Chondrocyte (in vitro differentiated cells): ENCODE measurements around the gene PGAM5. TPM values are rescaled to one million over a fixed set of nuclear protein-coding genes. Genes with fewer than 3 reads are reported as not detected.

ENCODE experiments used
- DNase-seq: peaks from one replicate; pipeline ENCODE4 v3.0.0; 2021; ENCODE audit warnings: mixed read lengths, low spot score
- H3K27ac Mint-ChIP-seq: one replicate; pipeline ENCODE4 v1.8.0; 2021; ENCODE audit warnings: mild to moderate bottlenecking, moderate library complexity, mixed read lengths; ENCODE audit not compliant: unreplicated experiment
- H3K27me3 Mint-ChIP-seq: 2 replicates; pipeline ENCODE4 v1.8.0; 2021; ENCODE audit warnings: low read depth, mixed read lengths
- H3K36me3 Mint-ChIP-seq: 2 replicates; pipeline ENCODE4 v1.8.0; 2021; ENCODE audit warnings: low read depth, mixed read lengths
- H3K4me1 Mint-ChIP-seq: 2 replicates; pipeline ENCODE4 v1.8.0; 2021; ENCODE audit warnings: low read depth, mild to moderate bottlenecking, mixed read lengths
- H3K4me3 Mint-ChIP-seq: one replicate; pipeline ENCODE4 v1.8.0; 2021; ENCODE audit warnings: mild to moderate bottlenecking, moderate library complexity, mixed read lengths; ENCODE audit not compliant: unreplicated experiment
- H3K9me3 Mint-ChIP-seq: 2 replicates; pipeline ENCODE4 v1.8.0; 2021; ENCODE audit warnings: low read depth, mixed read lengths
- CTCF ChIP-seq: fragments of 200-600 bp; sonication (generic); IDR thresholded peaks from 2 replicates; pipeline ENCODE4 v1.5.0; 2021; ENCODE audit warnings: antibody characterized with exemption, mild to moderate bottlenecking, moderate library complexity
- total RNA-seq: library from RNA; stranded (reverse); gene quantifications from 3 replicates; pipeline ENCODE4 v1.2.1, GENCODE V29; 2021

PGAM5 gene
- total RNA-seq, 1 donor from 2014 or later, result 18.8 TPM

DNA sequence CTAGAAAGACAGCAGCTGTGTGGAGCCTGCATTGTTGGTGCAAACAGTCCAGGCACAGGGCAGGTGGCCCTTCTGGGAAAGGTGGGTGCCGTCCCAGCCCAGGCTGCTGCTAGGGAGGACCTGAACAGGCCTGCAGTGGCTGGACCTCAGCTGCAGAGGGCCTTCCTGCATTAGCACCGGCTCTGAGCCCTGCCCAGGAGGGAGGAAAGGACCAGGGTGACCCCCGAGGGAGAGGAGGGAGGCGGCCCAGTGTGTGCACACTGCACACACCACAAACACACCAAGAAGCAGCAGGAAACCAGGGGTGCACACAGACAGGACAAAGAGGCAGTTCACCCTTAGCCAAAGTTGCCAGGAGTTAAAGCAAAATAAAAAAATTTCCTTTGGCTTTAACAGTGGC is 8.0 kb upstream of the PGAM5 start:
- Mint-ChIP-seq H3K27ac (no peak overlapping the region), H3K4me3 (no peak overlapping the region), H3K4me1 (peaks cover 6% of the 10 kb centered on the region), H3K27me3 (no peaks in the 10 kb centered on the region), H3K36me3 (peaks cover 12% of the 10 kb centered on the region), H3K9me3 (no peaks in the 10 kb centered on the region)
- no peak for DNase-seq
- no peak for TF ChIP-seq CTCF

DNA sequence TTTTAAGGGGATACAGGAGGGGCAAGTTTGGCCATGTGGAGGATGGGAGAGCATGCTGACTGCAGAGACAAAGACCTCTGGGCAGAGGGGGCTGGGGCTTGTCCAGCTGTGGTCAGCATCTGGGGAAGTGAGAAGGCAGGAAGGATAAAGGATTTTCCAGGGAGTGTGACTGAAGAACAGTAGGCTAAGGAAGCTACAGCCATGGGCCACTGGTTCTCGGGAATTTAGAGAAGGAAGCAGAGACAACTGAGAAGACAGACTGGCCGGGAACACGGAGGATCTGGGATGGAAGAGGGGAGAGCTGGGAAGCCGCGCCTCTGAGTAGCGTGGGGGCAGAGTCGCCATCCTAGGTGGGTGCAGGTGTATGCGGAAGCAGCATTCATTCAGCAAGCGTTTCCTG is 7.0 kb upstream of the PGAM5 start:
- H3K27ac Mint-ChIP-seq, result no peak overlapping the region
- no peak overlapping the region for H3K4me3 Mint-ChIP-seq
- H3K36me3 Mint-ChIP-seq, result peaks cover 8% of the 10 kb centered on the region

DNA sequence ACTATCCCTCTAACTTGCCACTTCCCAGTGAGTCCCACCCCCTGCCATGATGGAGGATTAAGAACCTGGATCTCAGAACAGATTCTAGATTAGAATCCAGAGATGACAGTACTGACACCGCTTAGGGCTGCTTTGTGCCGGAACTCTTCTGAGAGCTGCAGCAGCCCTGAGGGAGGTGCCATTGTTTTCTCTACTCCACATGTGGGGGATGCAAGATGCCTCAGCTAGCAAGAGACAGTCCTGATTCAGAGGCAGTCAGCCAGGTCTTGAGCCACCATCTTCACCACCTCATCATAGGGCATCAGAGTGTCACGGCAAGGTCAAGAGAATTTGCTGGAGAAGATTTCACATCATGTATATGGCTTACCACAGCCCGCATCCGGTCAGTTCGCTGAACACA is 3.4 kb upstream of the PGAM5 start:
- H3K4me3 Mint-ChIP-seq, result no peak overlapping the region
- H3K4me1 Mint-ChIP-seq, result peaks cover 14% of the 10 kb centered on the region

More for the DNA sequence above, 7.0 kb upstream of the PGAM5 start:
- Mint-ChIP-seq H3K9me3 (no peaks in the 10 kb centered on the region), H3K27me3 (no peaks in the 10 kb centered on the region), H3K4me1 (peaks cover 6% of the 10 kb centered on the region)
- no peak for TF ChIP-seq CTCF
- DNase-seq, result no peak

GRCh38 chr12:132708150-132708549 is 2.5 kb upstream of the PGAM5 start:
- no peak for DNase-seq
- Mint-ChIP-seq H3K4me3 (no peak overlapping the region), H3K9me3 (no peaks in the 10 kb centered on the region), H3K36me3 (no peaks in the 10 kb centered on the region), H3K27me3 (no peaks in the 10 kb centered on the region), H3K27ac (peak overlapping the region; percentile 71), H3K4me1 (peaks cover 15% of the 10 kb centered on the region)
- TF ChIP-seq CTCF, result no peak

More for the DNA sequence above, 3.4 kb upstream of the PGAM5 start:
- H3K27ac Mint-ChIP-seq, result no peak overlapping the region
- H3K9me3 Mint-ChIP-seq, result no peaks in the 10 kb centered on the region
- no peak for DNase-seq
- H3K27me3 Mint-ChIP-seq, result no peaks in the 10 kb centered on the region
- H3K36me3 Mint-ChIP-seq, result no peaks in the 10 kb centered on the region
- TF ChIP-seq CTCF, result no peak

DNA sequence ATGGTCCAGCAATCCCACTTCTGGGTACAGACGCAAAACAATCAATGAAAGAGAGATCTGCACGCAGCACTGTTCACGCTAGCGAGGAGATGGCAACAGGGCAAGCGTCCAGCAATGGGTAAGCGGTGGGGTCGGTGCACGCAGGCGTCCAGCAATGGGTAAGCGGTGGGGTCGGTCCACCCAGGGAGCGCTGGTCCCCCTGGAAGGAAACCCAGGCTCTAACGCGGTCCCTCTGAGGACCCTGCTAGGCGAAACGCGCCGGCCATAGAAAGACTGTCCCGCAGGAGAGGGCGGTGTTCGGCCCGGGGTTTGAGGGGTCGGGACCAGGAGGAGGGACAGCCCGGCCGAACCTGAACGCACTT is 618 bp upstream of the PGAM5 start:
- DNase-seq, result no peak
- Mint-ChIP-seq H3K27me3 (no peaks in the 10 kb centered on the region), H3K4me1 (peaks cover 15% of the 10 kb centered on the region), H3K36me3 (no peaks in the 10 kb centered on the region), H3K4me3 (peak overlapping the region; percentile 90), H3K9me3 (no peaks in the 10 kb centered on the region), H3K27ac (peak overlapping the region; percentile 81)
- TF ChIP-seq CTCF, result no peak
